Kidney (tissue), 14 donors: Measurements from ENCODE around the gene RPS5. TPM values are rescaled to one million over a fixed set of nuclear protein-coding genes. Genes with fewer than 3 reads are reported as not detected.

Source experiments
- DNase-seq, 5 donors: peaks; one replicate each; pipeline ENCODE4 v3.0.0-alpha.2; 2013 to 2020
- FAIRE-seq: peaks from 2 replicates; lab custom pipeline; 2012; peaks lifted over from hg19 to GRCh38; lab: Jason Lieb, UNC
- H3K27ac ChIP-seq, 2 donors: one replicate each; pipeline ENCODE4 v1.7.0; 2013; ENCODE audit warnings: low read depth in 2 of 2, low read length in 2 of 2, inconsistent platforms in 1 of 2
- H3K27me3 ChIP-seq: one replicate; pipeline ENCODE4 v1.7.1; 2013; ENCODE audit warnings: low read length, inconsistent platforms; ENCODE audit not compliant: control insufficient read depth, insufficient read depth
- H3K36me3 ChIP-seq, 3 donors: one replicate each; pipeline versions ENCODE4 v1.7.0 to v1.7.1; 2013; ENCODE audit warnings: low read length in 3 of 3, control low read depth in 1 of 3, inconsistent platforms in 1 of 3; ENCODE audit not compliant: insufficient read depth in 3 of 3, control insufficient read depth in 2 of 3
- H3K4me1 ChIP-seq, 3 donors: one replicate each; pipeline versions ENCODE4 v1.7.0 to v1.7.1; 2013; ENCODE audit warnings: low read length in 3 of 3, inconsistent platforms in 1 of 3, low read depth in 1 of 3; ENCODE audit not compliant: control insufficient read depth in 2 of 3, insufficient read depth in 2 of 3
- H3K4me3 ChIP-seq, 3 donors: one replicate each; pipeline versions ENCODE4 v1.7.0 to v1.8.1; 2013; ENCODE audit warnings: low read length in 3 of 3, control low read depth in 1 of 3, inconsistent platforms in 1 of 3
- H3K9ac ChIP-seq, 3 donors: one replicate each; pipeline versions ENCODE4 v1.7.0 to v1.7.1; 2013; ENCODE audit warnings: low read length in 3 of 3, control low read depth in 1 of 3, inconsistent platforms in 1 of 3
- H3K9me3 ChIP-seq, 3 donors: one replicate each; pipeline versions ENCODE4 v1.7.0 to v1.7.1; 2013; ENCODE audit warnings: low read length in 3 of 3, control low read depth in 1 of 3, inconsistent platforms in 1 of 3; ENCODE audit not compliant: control insufficient read depth in 2 of 3, insufficient read depth in 1 of 3
- intact Hi-C: fragments of 100-400 bp; cut with DNase I; formaldehyde crosslinking; loops from one replicate; pipeline ENCODE4 v1.11.1; 2022
- polyA plus RNA-seq: library from polyadenylated mRNA; stranded (reverse); fragments of 350-450 nt; fragmentation: Illumina TruSeq; extraction: RNeasy Lipid Tissue Mini Kit (QIAGEN cat#74804); gene quantifications from one replicate; pipeline ENCODE4 v1.2.3, GENCODE V29; 2014; ENCODE audit warnings: low read depth, low replicate concordance; ENCODE audit not compliant: insufficient read depth
- total RNA-seq: library from RNA; stranded (reverse); fragmentation: NEBNext Ultra II Directional; extraction: Animal tissue kit (Norgen Biotek cat#: 25700); gene quantifications from one replicate; pipeline ENCODE4 v1.2.1, GENCODE V29; 2021
- TF ChIP-seq, protein P1 (sequence below): IDR thresholded peaks from 3 replicates; pipeline ENCODE4 v1.5.1; 2012; ENCODE audit warnings: mild to moderate bottlenecking, moderate library complexity, borderline replicate concordance; ENCODE audit not compliant: insufficient read depth; ENCODE audit errors: extremely low read depth
- donor health status: control.
- donor health status: control.
- donor health status: control.
- donor health status: control.
- donor health status: control.
- donor health status: DM: yes; HTN: yes; CAD: no.
- donor health status: Normal renal cell carcinoma (clear cell type).

The RPS5 gene
- total and polyA plus RNA-seq, 2 donors from 2014 or later: 802 to 929 TPM

DNA sequence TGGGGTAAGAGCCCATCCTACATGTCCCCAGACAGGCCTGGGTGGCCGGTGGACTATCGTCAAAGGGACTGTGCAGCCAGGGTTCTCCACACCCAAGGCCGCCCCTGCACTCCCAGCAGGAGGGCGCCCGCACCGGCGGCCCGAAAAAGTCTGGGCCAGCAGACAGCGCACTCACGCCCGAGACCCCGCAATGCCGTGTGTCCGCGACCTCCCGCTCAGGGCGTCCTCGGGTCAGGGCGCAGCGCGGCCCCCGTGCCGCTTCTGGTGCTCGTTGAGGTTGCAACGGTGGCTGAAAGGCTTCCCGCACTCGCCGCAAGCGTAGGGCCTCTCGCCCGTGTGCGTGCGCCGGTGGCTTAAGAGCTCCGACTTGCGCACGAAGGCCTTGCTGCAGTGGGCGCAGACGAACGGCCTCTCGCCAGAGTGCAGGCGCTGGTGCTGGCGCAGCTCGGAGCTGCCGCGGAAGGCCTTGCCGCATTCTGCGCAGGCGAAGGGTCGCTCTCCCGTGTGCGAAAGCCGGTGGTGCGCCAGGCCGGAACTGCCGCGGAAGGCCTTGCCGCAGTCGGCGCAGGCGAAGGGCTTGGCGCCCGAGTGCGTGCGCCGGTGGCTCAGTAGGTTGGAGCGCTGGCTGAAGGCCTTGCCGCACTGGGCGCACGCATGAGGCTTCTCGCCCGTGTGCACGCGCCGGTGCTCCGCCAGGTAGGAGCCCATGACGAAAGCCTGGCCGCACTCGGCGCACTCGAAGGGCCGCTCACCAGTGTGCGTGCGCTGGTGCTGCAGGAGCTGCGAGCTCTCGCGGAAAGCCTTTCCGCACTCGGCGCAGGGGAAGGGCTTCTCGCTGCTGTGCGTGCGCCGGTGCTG lies 30.9 kb upstream of the RPS5 start:
- FAIRE-seq: no peak
- Histone ChIP-seq H3K9ac (no peak overlapping the region), H3K4me3 (peak overlapping the region in 2 of 3 donors; percentile 16 to 44), H3K27me3 (peaks cover 3% of the 10 kb centered on the region), H3K27ac (no peak overlapping the region), H3K4me1 (peaks cover 0 to 4% (median 0%) of the 10 kb centered on the region in 3 donors), H3K9me3 (no peaks in the 10 kb centered on the region), H3K36me3 (no peaks in the 10 kb centered on the region)
- peak in 4 of 5 donors; percentile 55 to 79 (median 71) for DNase-seq
- intact Hi-C loops: no loop called here
- TF ChIP-seq, protein P1, sequence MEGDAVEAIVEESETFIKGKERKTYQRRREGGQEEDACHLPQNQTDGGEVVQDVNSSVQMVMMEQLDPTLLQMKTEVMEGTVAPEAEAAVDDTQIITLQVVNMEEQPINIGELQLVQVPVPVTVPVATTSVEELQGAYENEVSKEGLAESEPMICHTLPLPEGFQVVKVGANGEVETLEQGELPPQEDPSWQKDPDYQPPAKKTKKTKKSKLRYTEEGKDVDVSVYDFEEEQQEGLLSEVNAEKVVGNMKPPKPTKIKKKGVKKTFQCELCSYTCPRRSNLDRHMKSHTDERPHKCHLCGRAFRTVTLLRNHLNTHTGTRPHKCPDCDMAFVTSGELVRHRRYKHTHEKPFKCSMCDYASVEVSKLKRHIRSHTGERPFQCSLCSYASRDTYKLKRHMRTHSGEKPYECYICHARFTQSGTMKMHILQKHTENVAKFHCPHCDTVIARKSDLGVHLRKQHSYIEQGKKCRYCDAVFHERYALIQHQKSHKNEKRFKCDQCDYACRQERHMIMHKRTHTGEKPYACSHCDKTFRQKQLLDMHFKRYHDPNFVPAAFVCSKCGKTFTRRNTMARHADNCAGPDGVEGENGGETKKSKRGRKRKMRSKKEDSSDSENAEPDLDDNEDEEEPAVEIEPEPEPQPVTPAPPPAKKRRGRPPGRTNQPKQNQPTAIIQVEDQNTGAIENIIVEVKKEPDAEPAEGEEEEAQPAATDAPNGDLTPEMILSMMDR: no peak

GRCh38 chr19:58356766-58357480 lies 30.1 kb upstream of the RPS5 start:
- Histone ChIP-seq H3K27ac (no peak overlapping the region), H3K36me3 (no peaks in the 10 kb centered on the region), H3K9me3 (no peaks in the 10 kb centered on the region), H3K4me3 (peak overlapping the region in 2 of 3 donors; percentile 16 to 44), H3K4me1 (peaks cover 0 to 4% (median 0%) of the 10 kb centered on the region in 3 donors), H3K27me3 (peaks cover 3% of the 10 kb centered on the region), H3K9ac (no peak overlapping the region)
- TF ChIP-seq, protein P1: no peak
- intact Hi-C loops: no loop called here
- DNase-seq: peak; percentile 47 to 75 (median 60)
- no peak for FAIRE-seq

GRCh38 chr19:58357481-58358145 lies 29.5 kb upstream of the RPS5 start:
- no peak for FAIRE-seq
- intact Hi-C loops: no loop called here
- no peak overlapping the region for H3K9ac ChIP-seq
- H3K27ac ChIP-seq: no peak overlapping the region
- H3K36me3 ChIP-seq: no peaks in the 10 kb centered on the region
- no peak overlapping the region for H3K4me3 ChIP-seq
- peak in 1 of 5 donors; percentile 71 for DNase-seq
- TF ChIP-seq, protein P1: no peak
- peaks cover 1% of the 10 kb centered on the region for H3K27me3 ChIP-seq
- no peaks in the 10 kb centered on the region for H3K9me3 ChIP-seq
- peaks cover 0 to 4% (median 0%) of the 10 kb centered on the region in 3 donors for H3K4me1 ChIP-seq
